ENCODE data around the gene HES5. TPM values are rescaled to one million over a fixed set of nuclear protein-coding genes. Genes with fewer than 3 reads are reported as not detected.
A peak's percentile ranks its signal among the peaks of the same experiment; 100 is the strongest.

HES5 gene
- polyA plus RNA-seq, 1 donor (not counting 4 experiments of a cell fraction or from before 2014, with no cell fraction given), result 0.33 TPM

GRCh38 chr1:2495026-2495425 lies 35.0 kb downstream of the HES5 start:
- Histone ChIP-seq H3K4me1 (ENCODE audit: control insufficient read depth, extremely low read depth, insufficient read depth, low read length) (peaks cover 17% of the 10 kb centered on the region), H3K9me1 (ENCODE audit: control insufficient read depth, extremely low read depth, insufficient read depth, low read length) (no peaks in the 10 kb centered on the region), H3K9me3 (ENCODE audit: control insufficient read depth, low read depth, low read length) (no peaks in the 10 kb centered on the region), H3K9ac (ENCODE audit: control insufficient read depth, extremely low read depth, insufficient read depth, low read length) (no peak overlapping the region), H3K27me3 (ENCODE audit: control insufficient read depth, extremely low read depth, insufficient read depth, low read length) (no peaks in the 10 kb centered on the region), H3K79me2 (ENCODE audit: control insufficient read depth, insufficient read depth, low read length) (no peaks in the 10 kb centered on the region), H2AFZ (ENCODE audit: control insufficient read depth, low read length) (no peak overlapping the region), H3K4me2 (ENCODE audit: control insufficient read depth, extremely low read depth, insufficient read depth, low read depth, low read length) (no peak overlapping the region), H3K27ac (ENCODE audit: control insufficient read depth, insufficient read depth, low read length) (no peak overlapping the region), H4K20me1 (ENCODE audit: control insufficient read depth, extremely low read depth, insufficient read depth, low read length) (peaks cover 7% of the 10 kb centered on the region), H3K4me3 (ENCODE audit: control insufficient read depth in 2 of 3, extremely low read depth in 1 of 3, insufficient read depth in 2 of 3, low read depth in 1 of 3, low read length in 3 of 3) (no peak overlapping the region), H3K36me3 (ENCODE audit: control insufficient read depth in 2 of 2, extremely low read depth in 1 of 2, insufficient read depth in 2 of 2, low read length in 2 of 2) (peaks cover 13 to 37% of the 10 kb centered on the region in 2 experiments)
- FAIRE-seq (no peak), DNase-seq (ENCODE audit: low read depth, low spot score) (no peak)
- no peak for TF ChIP-seq CTCF (optimal IDR thresholded peaks at IDR 0.05 in 1 of 3, IDR thresholded peaks at IDR 0.05 in 1 of 3, conservative IDR thresholded peaks at IDR 0.05 in 1 of 3; ENCODE audit: extremely low read depth in 1 of 3, insufficient read depth in 2 of 3, low read length in 3 of 3)
- TF ChIP-seq EZH2 (IDR thresholded peaks at IDR 0.05; ENCODE audit: low read length), result no peak
- dilution Hi-C loops (cut with MboI; ENCODE audit: extremely low pct_ligation_motif_present, low sequenced_read_pairs), result no loop called here

GRCh38 chr1:2494323-2494693 lies 35.8 kb downstream of the HES5 start:
- no peaks in the 10 kb centered on the region for H3K9me1 ChIP-seq (ENCODE audit: control insufficient read depth, extremely low read depth, insufficient read depth, low read length)
- H2AFZ ChIP-seq (ENCODE audit: control insufficient read depth, low read length), result no peak overlapping the region
- peaks cover 15% of the 10 kb centered on the region for H3K4me1 ChIP-seq (ENCODE audit: control insufficient read depth, extremely low read depth, insufficient read depth, low read length)
- DNase-seq (ENCODE audit: low read depth, low spot score) (peak; percentile 77), FAIRE-seq (no peak)
- dilution Hi-C loops (cut with MboI; ENCODE audit: extremely low pct_ligation_motif_present, low sequenced_read_pairs), result no loop called here
- peaks cover 7% of the 10 kb centered on the region for H4K20me1 ChIP-seq (ENCODE audit: control insufficient read depth, extremely low read depth, insufficient read depth, low read length)
- no peak overlapping the region for H3K9ac ChIP-seq (ENCODE audit: control insufficient read depth, extremely low read depth, insufficient read depth, low read length)
- H3K4me2 ChIP-seq (ENCODE audit: control insufficient read depth, extremely low read depth, insufficient read depth, low read depth, low read length), result no peak overlapping the region
- peaks cover 18 to 34% of the 10 kb centered on the region in 2 experiments for H3K36me3 ChIP-seq (ENCODE audit: control insufficient read depth in 2 of 2, extremely low read depth in 1 of 2, insufficient read depth in 2 of 2, low read length in 2 of 2)
- TF ChIP-seq EZH2 (IDR thresholded peaks at IDR 0.05; ENCODE audit: low read length), result no peak
- TF ChIP-seq CTCF (optimal IDR thresholded peaks at IDR 0.05 in 1 of 3, IDR thresholded peaks at IDR 0.05 in 1 of 3, conservative IDR thresholded peaks at IDR 0.05 in 1 of 3; ENCODE audit: extremely low read depth in 1 of 3, insufficient read depth in 2 of 3, low read length in 3 of 3), result no peak
- H3K9me3 ChIP-seq (ENCODE audit: control insufficient read depth, low read depth, low read length), result no peaks in the 10 kb centered on the region
- no peak overlapping the region for H3K27ac ChIP-seq (ENCODE audit: control insufficient read depth, insufficient read depth, low read length)
- no peak overlapping the region for H3K4me3 ChIP-seq (ENCODE audit: control insufficient read depth in 2 of 3, extremely low read depth in 1 of 3, insufficient read depth in 2 of 3, low read depth in 1 of 3, low read length in 3 of 3)
- H3K79me2 ChIP-seq (ENCODE audit: control insufficient read depth, insufficient read depth, low read length), result no peaks in the 10 kb centered on the region
- H3K27me3 ChIP-seq (ENCODE audit: control insufficient read depth, extremely low read depth, insufficient read depth, low read length), result no peaks in the 10 kb centered on the region

All from keratinocyte (primary cell).